ENCODE results near the gene SLC35F3. TPM values are rescaled to one million over a fixed set of nuclear protein-coding genes. Genes with fewer than 3 reads are reported as not detected.

Gene SLC35F3
- total and polyA plus RNA-seq, 2 experiments from 2014 or later, result 1.0 to 3.2 TPM

- ATAC-seq (no peak), DNase-seq (ENCODE audit: low spot score) (no peak)
- TF ChIP-seq ZNF462 (CRISPR knock-in tag; IDR thresholded peaks at IDR 0.05) (no peak), EZH2phosphoT487 (IDR thresholded peaks at IDR 0.05; ENCODE audit: unreplicated experiment) (no peak), POLR2AphosphoS5 (IDR thresholded peaks at IDR 0.05; ENCODE audit: low read depth) (no peak), CREB1 (CRISPR knock-in tag; IDR thresholded peaks at IDR 0.05; ENCODE audit: low read depth) (no peak)
- TF ChIP-seq, protein P1, sequence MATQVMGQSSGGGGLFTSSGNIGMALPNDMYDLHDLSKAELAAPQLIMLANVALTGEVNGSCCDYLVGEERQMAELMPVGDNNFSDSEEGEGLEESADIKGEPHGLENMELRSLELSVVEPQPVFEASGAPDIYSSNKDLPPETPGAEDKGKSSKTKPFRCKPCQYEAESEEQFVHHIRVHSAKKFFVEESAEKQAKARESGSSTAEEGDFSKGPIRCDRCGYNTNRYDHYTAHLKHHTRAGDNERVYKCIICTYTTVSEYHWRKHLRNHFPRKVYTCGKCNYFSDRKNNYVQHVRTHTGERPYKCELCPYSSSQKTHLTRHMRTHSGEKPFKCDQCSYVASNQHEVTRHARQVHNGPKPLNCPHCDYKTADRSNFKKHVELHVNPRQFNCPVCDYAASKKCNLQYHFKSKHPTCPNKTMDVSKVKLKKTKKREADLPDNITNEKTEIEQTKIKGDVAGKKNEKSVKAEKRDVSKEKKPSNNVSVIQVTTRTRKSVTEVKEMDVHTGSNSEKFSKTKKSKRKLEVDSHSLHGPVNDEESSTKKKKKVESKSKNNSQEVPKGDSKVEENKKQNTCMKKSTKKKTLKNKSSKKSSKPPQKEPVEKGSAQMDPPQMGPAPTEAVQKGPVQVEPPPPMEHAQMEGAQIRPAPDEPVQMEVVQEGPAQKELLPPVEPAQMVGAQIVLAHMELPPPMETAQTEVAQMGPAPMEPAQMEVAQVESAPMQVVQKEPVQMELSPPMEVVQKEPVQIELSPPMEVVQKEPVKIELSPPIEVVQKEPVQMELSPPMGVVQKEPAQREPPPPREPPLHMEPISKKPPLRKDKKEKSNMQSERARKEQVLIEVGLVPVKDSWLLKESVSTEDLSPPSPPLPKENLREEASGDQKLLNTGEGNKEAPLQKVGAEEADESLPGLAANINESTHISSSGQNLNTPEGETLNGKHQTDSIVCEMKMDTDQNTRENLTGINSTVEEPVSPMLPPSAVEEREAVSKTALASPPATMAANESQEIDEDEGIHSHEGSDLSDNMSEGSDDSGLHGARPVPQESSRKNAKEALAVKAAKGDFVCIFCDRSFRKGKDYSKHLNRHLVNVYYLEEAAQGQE (IDR thresholded peaks at IDR 0.05; ENCODE audit: unreplicated experiment), result no peak
- Histone ChIP-seq H3K9me2 (ENCODE audit: insufficient read depth) (no peaks in the 10 kb centered on the region), H3K27me3 (ENCODE audit: insufficient read depth) (no peaks in the 10 kb centered on the region), H3K79me2 (replicated peaks; ENCODE audit: insufficient read depth) (no peaks in the 10 kb centered on the region), H3F3A (replicated peaks; ENCODE audit: low read depth) (no peaks in the 10 kb centered on the region), H3K27ac (ENCODE audit: low read depth) (no peak overlapping the region), H3K4me3 (no peak overlapping the region), H3K4me2 (no peak overlapping the region), H2AFZ (no peak overlapping the region), H3K36me3 (ENCODE audit: insufficient read depth) (no peaks in the 10 kb centered on the region), H3K4me1 (ENCODE audit: insufficient read depth) (no peaks in the 10 kb centered on the region), H4K20me1 (replicated peaks; ENCODE audit: insufficient read depth) (no peaks in the 10 kb centered on the region)
- Mint-ChIP-seq H3K4me1 (peaks cover 20% of the 10 kb centered on the region), H3K36me3 (ENCODE audit: low read depth) (no peaks in the 10 kb centered on the region), H3K4me3 (no peak overlapping the region), H3K9me3 (no peaks in the 10 kb centered on the region), H3K27ac (no peak overlapping the region), H3K27me3 (ENCODE audit: insufficient read depth, low read depth, poor library complexity) (no peaks in the 10 kb centered on the region)
Measured at GRCh38 chr1:234320069-234320468, 415.6 kb downstream of the SLC35F3 start.
